ENCODE data around the gene LRP1B.

Gene LRP1B

GRCh38 chr2:141707486-141707885 lies 423.3 kb downstream of the LRP1B start:
- no peak overlapping the region for H3K27ac ChIP-seq
- no peak overlapping the region for H2AFZ ChIP-seq (ENCODE audit: low read depth)
- H3K27me3 ChIP-seq (ENCODE audit: insufficient read depth, low read depth) = no peaks in the 10 kb centered on the region
- no peaks in the 10 kb centered on the region for H4K20me1 ChIP-seq (ENCODE audit: insufficient read depth)
- H3K36me3 ChIP-seq (ENCODE audit: insufficient read depth) = no peaks in the 10 kb centered on the region
- no peak overlapping the region for H3K4me2 ChIP-seq
- H3K4me3 ChIP-seq (IDR thresholded peaks at IDR 0.05; ENCODE audit: insufficient read depth, low read depth, low read length) = no peak overlapping the region
- TF ChIP-seq, protein P1, sequence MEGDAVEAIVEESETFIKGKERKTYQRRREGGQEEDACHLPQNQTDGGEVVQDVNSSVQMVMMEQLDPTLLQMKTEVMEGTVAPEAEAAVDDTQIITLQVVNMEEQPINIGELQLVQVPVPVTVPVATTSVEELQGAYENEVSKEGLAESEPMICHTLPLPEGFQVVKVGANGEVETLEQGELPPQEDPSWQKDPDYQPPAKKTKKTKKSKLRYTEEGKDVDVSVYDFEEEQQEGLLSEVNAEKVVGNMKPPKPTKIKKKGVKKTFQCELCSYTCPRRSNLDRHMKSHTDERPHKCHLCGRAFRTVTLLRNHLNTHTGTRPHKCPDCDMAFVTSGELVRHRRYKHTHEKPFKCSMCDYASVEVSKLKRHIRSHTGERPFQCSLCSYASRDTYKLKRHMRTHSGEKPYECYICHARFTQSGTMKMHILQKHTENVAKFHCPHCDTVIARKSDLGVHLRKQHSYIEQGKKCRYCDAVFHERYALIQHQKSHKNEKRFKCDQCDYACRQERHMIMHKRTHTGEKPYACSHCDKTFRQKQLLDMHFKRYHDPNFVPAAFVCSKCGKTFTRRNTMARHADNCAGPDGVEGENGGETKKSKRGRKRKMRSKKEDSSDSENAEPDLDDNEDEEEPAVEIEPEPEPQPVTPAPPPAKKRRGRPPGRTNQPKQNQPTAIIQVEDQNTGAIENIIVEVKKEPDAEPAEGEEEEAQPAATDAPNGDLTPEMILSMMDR (conservative IDR thresholded peaks at IDR 0.05; ENCODE audit: low read depth, low read length) = no peak
- no peaks in the 10 kb centered on the region for H3K4me1 ChIP-seq (ENCODE audit: low read depth, poor library complexity, severe bottlenecking)
- no peaks in the 10 kb centered on the region for H3K79me2 ChIP-seq (ENCODE audit: insufficient read depth, low read depth)
- no peak overlapping the region for H3K9ac ChIP-seq

GRCh38 chr2:141704541-141704940 lies 426.3 kb downstream of the LRP1B start:
- TF ChIP-seq, protein P1 (conservative IDR thresholded peaks at IDR 0.05; ENCODE audit: low read depth, low read length) = no peak
- H3K36me3 ChIP-seq (ENCODE audit: insufficient read depth) = no peaks in the 10 kb centered on the region
- H3K4me3 ChIP-seq (IDR thresholded peaks at IDR 0.05; ENCODE audit: insufficient read depth, low read depth, low read length) = no peak overlapping the region
- H3K27ac ChIP-seq = no peak overlapping the region
- no peaks in the 10 kb centered on the region for H4K20me1 ChIP-seq (ENCODE audit: insufficient read depth)
- H3K9ac ChIP-seq = no peak overlapping the region
- no peak overlapping the region for H2AFZ ChIP-seq (ENCODE audit: low read depth)
- H3K4me1 ChIP-seq (ENCODE audit: low read depth, poor library complexity, severe bottlenecking) = no peaks in the 10 kb centered on the region
- no peak overlapping the region for H3K4me2 ChIP-seq
- no peaks in the 10 kb centered on the region for H3K27me3 ChIP-seq (ENCODE audit: insufficient read depth, low read depth)
- no peaks in the 10 kb centered on the region for H3K79me2 ChIP-seq (ENCODE audit: insufficient read depth, low read depth)

- Histone ChIP-seq H3K4me3 (IDR thresholded peaks at IDR 0.05; ENCODE audit: insufficient read depth, low read depth, low read length) (no peak overlapping the region), H3K36me3 (ENCODE audit: insufficient read depth) (no peaks in the 10 kb centered on the region), H3K27me3 (ENCODE audit: insufficient read depth, low read depth) (no peaks in the 10 kb centered on the region), H3K27ac (no peak overlapping the region), H3K79me2 (ENCODE audit: insufficient read depth, low read depth) (no peaks in the 10 kb centered on the region), H3K4me2 (no peak overlapping the region), H4K20me1 (ENCODE audit: insufficient read depth) (no peaks in the 10 kb centered on the region), H3K9ac (no peak overlapping the region), H3K4me1 (ENCODE audit: low read depth, poor library complexity, severe bottlenecking) (no peaks in the 10 kb centered on the region), H2AFZ (ENCODE audit: low read depth) (no peak overlapping the region)
- TF ChIP-seq, protein P1 (conservative IDR thresholded peaks at IDR 0.05; ENCODE audit: low read depth, low read length) = no peak
Observed at GRCh38 chr2:141703501-141703900, 427.3 kb downstream of the LRP1B start.

- Histone ChIP-seq H3K4me3 (IDR thresholded peaks at IDR 0.05; ENCODE audit: insufficient read depth, low read depth, low read length) (no peak overlapping the region), H3K4me1 (ENCODE audit: low read depth, poor library complexity, severe bottlenecking) (no peaks in the 10 kb centered on the region), H2AFZ (ENCODE audit: low read depth) (no peak overlapping the region), H3K4me2 (no peak overlapping the region), H3K27me3 (ENCODE audit: insufficient read depth, low read depth) (no peaks in the 10 kb centered on the region), H3K9ac (no peak overlapping the region), H3K27ac (no peak overlapping the region), H4K20me1 (ENCODE audit: insufficient read depth) (no peaks in the 10 kb centered on the region), H3K36me3 (ENCODE audit: insufficient read depth) (no peaks in the 10 kb centered on the region), H3K79me2 (ENCODE audit: insufficient read depth, low read depth) (no peaks in the 10 kb centered on the region)
- TF ChIP-seq, protein P1 (conservative IDR thresholded peaks at IDR 0.05; ENCODE audit: low read depth, low read length) = no peak
Observed at GRCh38 chr2:141701618-141702017, 429.2 kb downstream of the LRP1B start.

Measured in KMS-11 (cell line).